GM12891 (cell line): Measurements from ENCODE around the gene KIFC3.
"Not testable (repeated sequence)": the region's sequence is repeated elsewhere in the genome, so short reads cannot be mapped to it uniquely, and the experiment has no call there.

Source experiments
- DNase-seq: peaks from one replicate; pipeline ENCODE4 v3.0.0; 2011; ENCODE audit warnings: low spot score; ENCODE audit not compliant: insufficient read length
- FAIRE-seq: peaks from 2 replicates; lab custom pipeline; 2011; peaks lifted over from hg19 to GRCh38; lab: Jason Lieb, UNC
- PAX5 ChIP-seq: IDR thresholded peaks from 2 replicates; pipeline ENCODE4 v1.6.1; 2011; ENCODE audit warnings: low read length, moderate library complexity, mild to moderate bottlenecking; ENCODE audit not compliant: insufficient read depth, severe bottlenecking
- POLR2A ChIP-seq: IDR thresholded peaks from 2 replicates; pipeline ENCODE4 v1.6.1; 2011; ENCODE audit warnings: low read depth, low read length, control low read depth
- POLR2AphosphoS5 ChIP-seq: IDR thresholded peaks from 2 replicates; pipeline ENCODE4 v1.6.1; 2011; ENCODE audit warnings: low read depth, low read length, control low read depth
- POU2F2 ChIP-seq: IDR thresholded peaks from 2 replicates; pipeline ENCODE4 v1.6.1; 2011; ENCODE audit warnings: low read depth, mild to moderate bottlenecking, control low read depth, low read length, moderate library complexity
- SPI1 ChIP-seq: IDR thresholded peaks from 2 replicates; pipeline ENCODE4 v1.6.1; 2011; ENCODE audit warnings: low read depth, low read length, control low read depth
- TAF1 ChIP-seq: IDR thresholded peaks from 2 replicates; pipeline ENCODE4 v1.6.1; 2011; ENCODE audit warnings: low read depth, low read length, control low read depth

Gene KIFC3

DNA sequence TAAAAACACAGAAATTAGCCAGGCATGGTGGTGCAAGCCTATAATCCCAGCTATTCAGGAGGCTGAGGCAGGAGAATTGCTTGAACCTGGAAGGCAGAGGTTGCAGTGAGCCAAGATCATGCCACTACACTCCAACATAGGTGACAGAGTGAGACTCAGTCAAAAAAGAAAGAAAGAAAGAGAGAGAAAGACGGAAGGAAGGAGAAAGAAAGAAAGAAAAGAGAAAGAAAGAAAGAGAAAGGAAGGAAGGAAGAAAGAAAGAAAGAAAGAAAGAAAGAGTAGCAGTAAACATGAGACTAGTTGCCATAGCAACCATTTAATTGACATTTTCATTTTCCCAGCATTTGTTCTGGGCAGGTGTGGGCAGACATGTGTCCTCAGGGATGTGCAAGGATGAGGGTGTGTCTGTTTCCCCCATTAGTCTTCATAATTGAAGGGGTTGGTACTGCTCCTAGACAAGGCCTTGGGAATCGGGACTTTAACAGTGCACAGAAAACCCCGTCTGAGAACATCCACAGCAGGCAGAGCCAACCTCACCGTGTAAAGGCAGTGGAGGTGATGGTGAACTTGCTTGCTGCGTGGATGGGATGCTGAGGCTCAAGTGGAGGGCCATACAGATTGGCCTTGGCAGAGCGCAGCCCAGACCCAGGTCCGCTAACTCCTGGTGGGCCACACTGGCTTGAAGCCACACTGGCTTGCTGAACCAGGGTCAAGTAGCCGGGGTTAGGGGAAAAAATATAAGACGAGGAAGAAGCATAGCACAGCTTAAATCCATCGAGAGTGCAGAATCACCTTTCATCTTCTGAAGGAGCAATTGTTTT lies 35.2 kb upstream of the KIFC3 start:
- DNase-seq = no peak
- FAIRE-seq = no peak
- TF ChIP-seq POLR2A = no peak
- TF ChIP-seq POU2F2 = no peak
- no peak for TF ChIP-seq SPI1
- TF ChIP-seq POLR2AphosphoS5 = no peak
- TF ChIP-seq PAX5 = no peak
- TF ChIP-seq TAF1 = no peak

DNA sequence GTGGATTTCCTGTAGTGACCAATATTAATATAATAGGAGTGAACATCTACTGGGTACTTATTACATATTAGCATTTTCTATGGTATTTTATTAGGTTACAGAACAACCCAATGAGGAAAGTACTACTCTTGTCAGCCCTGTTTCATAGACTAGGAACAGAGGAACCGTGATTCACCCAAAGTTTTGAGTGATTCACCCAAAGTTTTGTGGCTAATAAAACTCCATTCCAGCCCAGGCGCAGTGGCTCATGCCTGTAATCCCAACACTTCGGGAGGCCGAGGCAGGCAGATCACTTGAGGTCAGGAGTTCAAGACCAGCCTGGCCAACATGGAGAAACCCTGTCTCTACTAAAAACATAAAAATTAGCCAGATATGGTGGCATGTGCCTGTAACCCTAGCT lies 33.1 kb upstream of the KIFC3 start:
- not testable (repeated sequence) for FAIRE-seq, DNase-seq

DNA sequence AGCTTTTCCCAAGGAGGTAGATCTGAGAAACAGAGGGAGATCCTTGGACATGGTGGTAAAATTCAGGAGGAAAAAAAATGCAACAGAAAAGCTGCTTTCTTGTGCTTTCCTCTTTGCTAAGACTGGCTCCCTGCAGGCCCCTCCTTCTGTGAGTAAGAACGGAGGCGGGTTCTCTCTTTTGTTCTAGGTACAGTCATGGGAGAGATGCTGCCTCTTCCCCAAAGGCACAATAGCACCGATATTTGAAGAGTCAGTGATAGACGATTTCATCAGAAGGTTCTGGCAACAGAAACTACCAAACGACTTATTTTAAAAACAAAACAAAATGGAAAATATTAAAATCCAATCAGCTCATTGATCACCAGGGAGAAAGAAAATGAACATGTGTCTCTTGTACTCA lies 32.6 kb upstream of the KIFC3 start:
- FAIRE-seq (no peak), DNase-seq (no peak)
- TF ChIP-seq POLR2AphosphoS5 = no peak

DNA sequence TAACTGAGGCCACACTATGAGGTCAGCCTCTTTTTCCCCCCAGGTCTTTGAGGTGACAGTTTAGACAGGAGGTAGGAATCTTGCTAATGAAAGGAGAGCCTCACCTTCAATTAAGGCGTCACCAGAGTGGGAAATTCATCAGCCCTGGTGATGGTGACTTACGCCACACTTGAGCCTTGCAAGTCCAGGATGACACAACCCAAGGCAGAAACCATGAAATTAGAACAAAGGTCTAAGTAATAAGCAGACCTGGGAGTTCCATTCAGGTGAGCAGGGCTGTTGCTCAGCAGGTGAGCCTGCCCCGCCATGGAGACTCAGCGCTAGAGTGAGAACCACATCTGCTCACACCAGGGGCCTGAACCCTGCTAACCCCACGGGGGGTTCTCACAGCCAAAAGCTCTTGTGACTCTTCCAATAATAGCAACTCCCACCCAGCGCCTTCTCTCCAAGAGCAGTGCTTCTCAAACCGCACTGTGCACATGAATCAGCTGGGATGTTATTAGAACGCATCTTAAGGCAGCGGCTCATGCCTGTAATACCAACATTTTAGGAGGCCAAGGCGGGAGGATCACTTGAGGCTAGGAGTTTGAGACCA lies 28.7 kb upstream of the KIFC3 start:
- FAIRE-seq (no peak), DNase-seq (no peak)
- no peak for TF ChIP-seq POLR2AphosphoS5
- no peak for TF ChIP-seq POU2F2
- no peak for TF ChIP-seq TAF1
- TF ChIP-seq PAX5 = no peak
- no peak for TF ChIP-seq POLR2A
- TF ChIP-seq SPI1 = no peak

DNA sequence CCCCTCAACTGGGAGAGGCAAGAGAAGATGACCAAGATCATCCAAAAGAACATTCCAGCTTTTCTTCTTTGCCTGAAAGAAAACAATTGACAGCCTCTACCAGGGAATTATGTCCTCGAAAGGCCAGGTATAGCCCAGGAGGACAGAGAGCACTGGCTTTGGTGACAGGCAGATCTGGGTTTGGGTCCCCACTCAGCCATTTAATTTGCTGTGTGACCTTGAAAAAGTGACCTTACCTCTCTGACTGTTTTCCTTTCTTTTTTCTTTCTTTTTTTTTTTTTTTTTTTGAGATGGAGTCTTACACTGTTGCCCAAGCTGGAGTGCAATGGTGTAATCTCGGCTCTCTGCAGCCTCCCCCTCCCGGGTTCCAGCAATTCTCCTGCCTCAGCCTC lies 27.7 kb upstream of the KIFC3 start:
- DNase-seq = no peak
- TF ChIP-seq SPI1 (no peak), POLR2A (no peak), POLR2AphosphoS5 (no peak), PAX5 (no peak), TAF1 (no peak)
- no peak for FAIRE-seq

DNA sequence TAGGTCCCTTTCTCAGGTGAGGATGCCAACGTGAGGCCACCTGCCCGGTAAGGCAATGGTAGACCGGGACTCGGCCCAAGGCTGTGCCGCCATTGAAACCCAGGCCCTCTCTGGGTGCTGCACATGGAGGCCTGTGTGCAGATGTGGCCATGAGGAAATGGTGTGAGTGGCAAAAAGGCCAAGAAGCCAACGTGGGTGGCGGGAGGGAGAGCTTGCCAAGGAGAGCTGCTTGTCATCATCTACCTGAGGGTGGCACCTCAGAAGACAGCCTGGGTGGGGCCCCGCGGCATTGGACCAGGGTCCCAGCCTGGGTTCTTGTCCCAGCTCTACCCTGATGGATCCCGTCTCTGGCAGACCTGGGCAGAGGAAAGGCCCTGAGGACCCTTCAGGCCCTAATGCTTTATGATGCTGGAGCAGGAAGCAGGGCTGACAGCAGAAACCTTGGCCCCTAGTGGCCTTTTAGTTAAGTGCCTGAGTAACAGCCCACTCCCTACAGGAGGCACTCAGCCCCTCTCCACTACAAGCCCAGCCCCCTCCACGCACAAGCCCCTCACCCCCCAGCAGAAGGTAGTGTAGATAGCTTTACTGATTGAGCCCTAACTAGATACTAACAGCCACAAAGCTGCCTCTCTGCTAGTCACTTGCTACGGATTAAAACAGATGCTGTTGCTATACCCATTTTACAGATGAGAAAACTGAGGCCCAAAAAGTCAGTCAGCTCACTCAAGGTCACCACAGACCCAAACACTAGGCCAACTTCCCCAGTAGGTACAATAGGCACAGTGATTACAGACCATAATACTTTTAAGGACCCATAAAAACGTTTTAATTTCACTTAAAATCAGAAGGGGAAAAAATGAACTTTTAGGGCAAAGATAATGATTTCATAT lies 26.2 kb upstream of the KIFC3 start:
- TF ChIP-seq TAF1 (no peak), POLR2A (no peak), POU2F2 (no peak), SPI1 (no peak), PAX5 (no peak)
- no peak for DNase-seq
- FAIRE-seq = no peak

DNA sequence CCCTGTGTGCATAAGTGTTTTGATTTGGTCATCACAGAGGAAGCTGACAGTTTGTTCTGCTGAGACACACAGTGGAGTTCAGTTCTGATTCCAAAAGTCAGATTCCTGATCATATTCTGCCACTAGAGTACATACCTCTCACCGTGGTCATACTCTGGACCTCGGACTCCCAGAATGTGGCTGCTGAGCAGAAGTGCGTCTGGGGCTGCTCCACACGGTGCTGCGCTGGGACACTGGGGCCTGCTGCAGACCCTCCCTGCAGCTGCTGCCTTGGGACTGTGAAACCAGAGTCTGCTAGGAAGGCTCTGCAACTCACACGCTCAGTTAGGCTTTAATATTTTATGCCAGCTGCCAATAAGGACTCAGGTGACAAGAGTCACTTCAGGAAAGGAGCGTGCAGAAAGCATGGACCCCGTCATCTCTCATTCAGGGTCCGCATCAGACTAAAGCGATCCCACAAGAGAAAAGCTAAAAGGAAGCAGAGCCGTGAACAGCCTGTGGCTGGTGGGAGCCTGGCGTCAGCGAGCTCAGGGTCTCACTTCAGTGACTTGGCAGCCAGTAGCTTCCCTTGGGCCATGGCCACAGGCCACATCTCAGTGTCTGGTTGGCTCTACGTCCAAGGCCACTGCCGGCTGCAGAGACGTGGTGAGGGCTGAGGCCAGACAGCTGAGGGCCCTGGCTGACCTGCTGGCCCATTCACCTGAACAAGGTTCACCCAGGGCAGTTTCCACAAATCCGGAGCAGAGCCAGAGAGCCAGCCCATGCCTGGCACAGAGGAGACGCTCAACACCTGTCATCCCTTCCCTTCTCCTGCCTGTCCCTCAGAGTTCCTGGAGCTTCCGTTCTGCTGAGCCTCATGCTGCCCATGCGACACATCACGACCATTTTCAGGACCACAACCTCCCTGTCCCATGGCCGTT lies 24.7 kb upstream of the KIFC3 start:
- FAIRE-seq (no peak), DNase-seq (no peak)
- TF ChIP-seq PAX5 = no peak
- no peak for TF ChIP-seq SPI1
- TF ChIP-seq POLR2AphosphoS5 = no peak
- no peak for TF ChIP-seq TAF1
- TF ChIP-seq POU2F2 = no peak
- TF ChIP-seq POLR2A = no peak

DNA sequence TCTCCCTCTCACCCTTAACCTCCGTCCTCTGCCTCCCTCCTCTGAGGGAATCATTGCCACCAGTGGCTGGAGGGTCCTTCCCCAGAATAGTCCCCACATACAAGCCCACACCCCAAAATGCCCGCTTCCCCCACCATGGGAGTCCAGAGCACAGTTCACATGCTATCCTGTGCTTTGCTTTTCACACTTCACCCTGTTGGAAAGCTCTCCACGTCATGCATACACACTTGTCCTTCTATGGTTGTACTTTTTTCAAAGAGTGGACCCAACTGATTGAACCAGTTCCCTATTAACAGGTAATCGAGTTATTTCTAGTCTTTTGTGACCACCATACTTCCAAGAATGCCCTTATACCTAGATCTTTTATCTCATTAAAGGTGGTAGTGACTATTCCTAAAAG lies 23.8 kb upstream of the KIFC3 start:
- no peak for TF ChIP-seq PAX5
- TF ChIP-seq SPI1 = no peak
- DNase-seq = no peak
- no peak for FAIRE-seq

DNA sequence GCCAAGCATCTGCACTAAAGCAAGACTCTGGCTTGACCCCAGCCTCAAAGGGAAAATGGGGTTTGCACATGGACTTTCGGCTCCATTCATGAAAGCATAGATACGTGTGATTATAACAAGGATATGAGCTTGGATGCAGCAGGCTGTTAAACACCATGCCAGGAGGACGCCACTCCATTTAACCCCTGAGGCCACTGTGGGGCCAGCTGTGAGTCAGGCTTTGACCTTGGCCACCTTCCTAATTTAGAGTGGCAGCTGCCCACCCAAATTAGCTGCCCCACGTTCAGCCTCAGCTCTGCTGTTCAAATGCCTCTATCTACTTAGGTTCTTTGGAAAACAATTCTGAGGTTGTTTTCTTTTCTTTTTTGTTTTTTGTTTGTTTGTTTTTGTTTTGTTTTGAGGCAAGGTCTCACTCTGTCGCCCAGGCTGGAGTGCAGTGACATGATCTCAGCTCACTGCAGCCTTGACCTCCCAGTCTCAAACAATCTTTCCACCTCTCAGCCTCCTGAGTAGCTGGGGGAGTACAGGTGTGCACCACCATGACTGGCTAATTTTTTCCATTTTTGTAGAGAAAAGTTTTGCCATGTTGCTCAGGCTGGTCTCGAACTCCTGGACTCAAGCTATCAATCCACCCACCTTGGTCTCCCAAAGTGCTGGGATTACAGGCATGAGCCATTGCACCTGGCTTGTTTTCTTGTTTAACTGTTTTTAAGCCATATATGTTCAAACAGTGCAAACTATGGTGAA lies 23.2 kb upstream of the KIFC3 start:
- FAIRE-seq (no peak), DNase-seq (no peak)
- TF ChIP-seq TAF1 = no peak
- no peak for TF ChIP-seq POLR2A
- TF ChIP-seq SPI1 = no peak
- TF ChIP-seq POU2F2 = no peak
- TF ChIP-seq PAX5 = no peak
- TF ChIP-seq POLR2AphosphoS5 = no peak
